SK-N-SH treated with all-trans-retinoic acid at 6 μM for 48 hours (cell line): ENCODE measurements around the gene ADGRG4.

Source experiments
- ATAC-seq: fragments of 200-7000 bp; cut with Tn5 transposase; 3 replicates; pipeline ENCODE4 v1.9.1; 2020; ENCODE audit warnings: mild to moderate bottlenecking, moderate library complexity
- ARNTL ChIP-seq: fragments of 450-650 bp; formaldehyde crosslinking; IDR thresholded peaks from 2 replicates; pipeline ENCODE4 v1.5.0; 2020; ENCODE audit warnings: low read depth, mild to moderate bottlenecking, moderate library complexity, borderline replicate concordance
- BACH2 ChIP-seq: fragments of 250-450 bp; sonication (Bioruptor Pico); IDR thresholded peaks from 2 replicates; pipeline ENCODE4 v1.9.0; 2021; ENCODE audit warnings: mild to moderate bottlenecking, borderline replicate concordance
- CREB5 ChIP-seq: fragments of 250-450 bp; sonication (Bioruptor Pico); IDR thresholded peaks from 2 replicates; pipeline ENCODE4 v1.5.1; 2020; ENCODE audit warnings: low read depth, mild to moderate bottlenecking, moderate library complexity
- CSDC2 ChIP-seq: fragments of 250-450 bp; sonication (Bioruptor Pico); IDR thresholded peaks from 2 replicates; pipeline ENCODE4 v1.5.0; 2020; ENCODE audit warnings: mild to moderate bottlenecking, moderate library complexity
- CSRNP3 ChIP-seq: fragments of 250-450 bp; sonication (Bioruptor Pico); IDR thresholded peaks from 2 replicates; pipeline ENCODE4 v1.5.1; 2021; ENCODE audit warnings: mild to moderate bottlenecking, moderate library complexity
- GLIS3 ChIP-seq: fragments of 250-450 bp; sonication (Bioruptor Pico); IDR thresholded peaks from 2 replicates; pipeline ENCODE4 v1.5.0; 2020; ENCODE audit warnings: mild to moderate bottlenecking, moderate library complexity
- ISL1 ChIP-seq: fragments of 250-450 bp; sonication (Bioruptor Pico); IDR thresholded peaks from 2 replicates; pipeline ENCODE4 v2.1.2; 2022; ENCODE audit warnings: mild to moderate bottlenecking, moderate library complexity
- OSR1 ChIP-seq: fragments of 250-450 bp; sonication (Bioruptor Pico); IDR thresholded peaks from 2 replicates; pipeline ENCODE4 v1.8.0; 2022; ENCODE audit warnings: moderate library complexity, mild to moderate bottlenecking, inconsistent platforms
- PATZ1 ChIP-seq: fragments of 250-450 bp; sonication (Bioruptor Pico); IDR thresholded peaks from 2 replicates; pipeline ENCODE4 v1.8.0; 2020; ENCODE audit warnings: mild to moderate bottlenecking, moderate library complexity, borderline replicate concordance
- POU6F1 ChIP-seq: fragments of 250-450 bp; sonication (Bioruptor Pico); IDR thresholded peaks from 2 replicates; pipeline ENCODE4 v1.8.0; 2021; ENCODE audit warnings: low read depth, mild to moderate bottlenecking, moderate library complexity, borderline replicate concordance
- PPARA ChIP-seq: fragments of 250-450 bp; sonication (Bioruptor Pico); IDR thresholded peaks from 2 replicates; pipeline ENCODE4 v1.5.0; 2020; ENCODE audit warnings: mild to moderate bottlenecking, borderline replicate concordance
- RARB ChIP-seq: fragments of 250-450 bp; sonication (Bioruptor Pico); IDR thresholded peaks from 2 replicates; pipeline ENCODE4 v1.8.0; 2021; ENCODE audit warnings: mild to moderate bottlenecking, moderate library complexity
- SNAI2 ChIP-seq: fragments of 250-450 bp; sonication (Bioruptor Pico); IDR thresholded peaks from 2 replicates; pipeline ENCODE4 v1.5.0; 2020; ENCODE audit warnings: mild to moderate bottlenecking, moderate library complexity
- TCF4 ChIP-seq: fragments of 250-450 bp; sonication (Bioruptor Pico); IDR thresholded peaks from 2 replicates; pipeline ENCODE4 v1.8.0; 2021; ENCODE audit warnings: mild to moderate bottlenecking, moderate library complexity, borderline replicate concordance
- TOX ChIP-seq: fragments of 250-450 bp; sonication (Bioruptor Pico); IDR thresholded peaks from 2 replicates; pipeline ENCODE4 v1.8.0; 2021; ENCODE audit warnings: mild to moderate bottlenecking, moderate library complexity, borderline replicate concordance
- TSHZ2 ChIP-seq: fragments of 250-450 bp; sonication (Bioruptor Pico); IDR thresholded peaks from 2 replicates; pipeline ENCODE4 v1.5.0; 2020; ENCODE audit warnings: mild to moderate bottlenecking, moderate library complexity
- ZC3H10 ChIP-seq: fragments of 250-450 bp; sonication (Bioruptor Pico); IDR thresholded peaks from 2 replicates; pipeline ENCODE4 v1.5.1; 2021; ENCODE audit warnings: mild to moderate bottlenecking, moderate library complexity
- ZFP3 ChIP-seq: fragments of 250-450 bp; sonication (Bioruptor Pico); IDR thresholded peaks from 2 replicates; pipeline ENCODE4 v1.5.0; 2020; ENCODE audit warnings: mild to moderate bottlenecking, moderate library complexity
- ZFP30 ChIP-seq: fragments of 450-650 bp; formaldehyde crosslinking; IDR thresholded peaks from 2 replicates; pipeline ENCODE4 v1.5.0; 2022; ENCODE audit warnings: mild to moderate bottlenecking, moderate library complexity
- ZNF565 ChIP-seq: fragments of 450-650 bp; formaldehyde crosslinking; conservative IDR thresholded peaks from 2 replicates; pipeline ENCODE4 v1.5.0; 2020; ENCODE audit warnings: low read depth, mild to moderate bottlenecking, moderate library complexity
- ZNF70 ChIP-seq: fragments of 450-650 bp; formaldehyde crosslinking; IDR thresholded peaks from 2 replicates; pipeline ENCODE4 v1.5.0; 2020; ENCODE audit warnings: mild to moderate bottlenecking, moderate library complexity
- ZNF8 ChIP-seq: fragments of 450-650 bp; formaldehyde crosslinking; IDR thresholded peaks from 2 replicates; pipeline ENCODE4 v1.5.0; 2020; ENCODE audit warnings: mild to moderate bottlenecking, moderate library complexity

Gene ADGRG4

GRCh38 chrX:136255541-136255940 lies 45.2 kb upstream of the ADGRG4 start:
- TF ChIP-seq PATZ1: no peak
- no peak for TF ChIP-seq ZFP3 (CRISPR knock-in tag)
- TF ChIP-seq GLIS3: no peak
- TF ChIP-seq CSRNP3 (CRISPR knock-in tag): no peak
- no peak for TF ChIP-seq SNAI2 (CRISPR knock-in tag)
- TF ChIP-seq OSR1 (CRISPR knock-in tag): no peak
- TF ChIP-seq ZC3H10 (CRISPR knock-in tag): no peak
- TF ChIP-seq ZFP30 (CRISPR knock-in tag): no peak
- TF ChIP-seq TCF4: no peak
- TF ChIP-seq ARNTL (CRISPR knock-in tag): no peak
- no peak for TF ChIP-seq ISL1 (CRISPR knock-in tag)
- TF ChIP-seq ZNF8 (CRISPR knock-in tag): no peak
- TF ChIP-seq TOX (CRISPR knock-in tag): no peak
- TF ChIP-seq PPARA (CRISPR knock-in tag): no peak
- no peak for TF ChIP-seq TSHZ2 (CRISPR knock-in tag)
- TF ChIP-seq CSDC2: no peak
- no peak for TF ChIP-seq CREB5 (CRISPR knock-in tag)
- no peak for TF ChIP-seq RARB (CRISPR knock-in tag)
- TF ChIP-seq ZNF70 (CRISPR knock-in tag): no peak
- no peak for TF ChIP-seq BACH2
- TF ChIP-seq, all 23 proteins: peak for 0
- ATAC-seq: no peak

GRCh38 chrX:136256026-136256425 lies 44.7 kb upstream of the ADGRG4 start:
- ATAC-seq: no peak
- TF ChIP-seq TOX (CRISPR knock-in tag): no peak
- TF ChIP-seq POU6F1 (CRISPR knock-in tag): no peak
- no peak for TF ChIP-seq ZNF8 (CRISPR knock-in tag)
- TF ChIP-seq GLIS3: no peak
- TF ChIP-seq ZFP3 (CRISPR knock-in tag): no peak
- TF ChIP-seq CREB5 (CRISPR knock-in tag): no peak
- no peak for TF ChIP-seq ZFP30 (CRISPR knock-in tag)
- TF ChIP-seq ZNF70 (CRISPR knock-in tag): no peak
- no peak for TF ChIP-seq ZNF565
- no peak for TF ChIP-seq OSR1 (CRISPR knock-in tag)
- no peak for TF ChIP-seq CSDC2
- no peak for TF ChIP-seq BACH2
- TF ChIP-seq TCF4: no peak
- no peak for TF ChIP-seq PPARA (CRISPR knock-in tag)
- TF ChIP-seq ISL1 (CRISPR knock-in tag): no peak
- TF ChIP-seq RARB (CRISPR knock-in tag): no peak
